HuH-7.5 (cell line): ENCODE results near the gene RGS10.
"Not testable (repeated sequence)": the region's sequence is repeated elsewhere in the genome, so short reads cannot be mapped to it uniquely, and the experiment has no call there.

Experiments
- DNase-seq: peaks from one replicate; pipeline ENCODE4 v3.0.0; 2011; ENCODE audit warnings: low spot score

The RGS10 gene

GRCh38 chr10:119538632-119539358 lies 3.7 kb downstream of the RGS10 start:
- DNase-seq, result no peak

- DNase-seq, result no peak
Measured at GRCh38 chr10:119537953-119538630, 4.4 kb downstream of the RGS10 start.

GRCh38 chr10:119536508-119537025 lies 6.0 kb downstream of the RGS10 start:
- no peak for DNase-seq

- no peak for DNase-seq
Measured at GRCh38 chr10:119535837-119536507, 6.5 kb downstream of the RGS10 start.

- DNase-seq, result no peak
Measured at GRCh38 chr10:119535305-119535704, 7.2 kb downstream of the RGS10 start.

GRCh38 chr10:119533473-119533872 lies 9.0 kb downstream of the RGS10 start:
- no peak for DNase-seq

- DNase-seq, result not testable (repeated sequence)
Measured at GRCh38 chr10:119532791-119533190, 9.7 kb downstream of the RGS10 start.

GRCh38 chr10:119532251-119532650 lies 10.3 kb downstream of the RGS10 start:
- DNase-seq, result not testable (repeated sequence)

GRCh38 chr10:119531067-119531466 lies 11.5 kb downstream of the RGS10 start:
- DNase-seq, result no peak

GRCh38 chr10:119528663-119529237 lies 13.8 kb downstream of the RGS10 start:
- DNase-seq, result not testable (repeated sequence)

GRCh38 chr10:119526621-119527592 lies 15.6 kb downstream of the RGS10 start:
- no peak for DNase-seq

- no peak for DNase-seq
Measured at GRCh38 chr10:119526149-119526548, 16.4 kb downstream of the RGS10 start.

- DNase-seq, result no peak
Measured at GRCh38 chr10:119525116-119525515, 17.4 kb downstream of the RGS10 start.

GRCh38 chr10:119524720-119525070 lies 17.8 kb downstream of the RGS10 start:
- no peak for DNase-seq

- no peak for DNase-seq
Measured at GRCh38 chr10:119523895-119524719, 18.4 kb downstream of the RGS10 start.

GRCh38 chr10:119522747-119523426 lies 19.6 kb downstream of the RGS10 start:
- no peak for DNase-seq

GRCh38 chr10:119521443-119522204 lies 20.9 kb downstream of the RGS10 start:
- DNase-seq, result no peak

- DNase-seq, result no peak
Measured at GRCh38 chr10:119520283-119520682, 22.2 kb downstream of the RGS10 start.

GRCh38 chr10:119518936-119519335 lies 23.6 kb downstream of the RGS10 start:
- no peak for DNase-seq
